ENCODE measurements around the gene MCOLN1. TPM values are rescaled to one million over a fixed set of nuclear protein-coding genes. Genes with fewer than 3 reads are reported as not detected.
A peak's percentile ranks its signal among the peaks of the same experiment; 100 is the strongest.

Gene MCOLN1
- total and polyA plus RNA-seq, 2 of the 8 experiments (the other 6 are each of a cell fraction or from before 2014, with no cell fraction given): 19.1 to 40.0 TPM

DNA sequence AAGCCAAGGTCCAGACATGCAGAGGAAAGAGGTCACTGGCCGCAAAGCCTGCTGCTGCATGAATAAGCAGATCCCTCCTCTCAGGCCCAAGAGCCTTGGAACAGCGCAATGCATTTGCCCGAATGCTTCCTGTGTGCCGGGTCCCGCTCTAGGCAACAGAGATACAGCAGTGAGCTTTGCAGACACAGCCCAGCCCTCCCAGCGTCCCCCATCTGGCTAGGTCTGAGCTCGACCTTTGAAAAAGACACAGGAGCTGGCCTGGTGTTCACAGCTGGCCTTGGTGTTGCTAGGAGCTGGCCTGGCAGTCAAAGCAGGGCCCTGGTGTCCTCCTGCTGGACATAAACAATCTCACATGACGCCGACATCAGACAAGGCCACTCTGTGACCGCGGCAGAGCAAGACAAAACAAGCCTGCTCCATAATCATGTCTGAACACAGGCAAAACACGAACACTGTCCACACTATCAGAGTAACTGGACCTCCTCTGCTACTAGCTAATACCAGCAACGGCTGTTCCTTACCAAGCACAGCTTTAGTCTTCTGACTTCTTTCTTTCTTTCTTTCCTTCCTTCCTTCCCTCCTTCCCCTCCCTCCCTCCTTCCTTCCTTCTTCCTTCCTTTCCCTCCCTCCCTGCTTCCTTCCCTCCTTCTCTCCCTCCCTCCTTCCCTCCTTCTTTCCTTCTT, 27.9 kb upstream of the MCOLN1 start:
- Histone ChIP-seq H3K79me2 (ENCODE audit: control insufficient read depth in 1 of 2, insufficient read depth in 2 of 2, low read length in 2 of 2) (no peaks in the 10 kb centered on the region), H2AFZ (ENCODE audit: low read length) (peak overlapping the region; percentile 50; the same call in 1 of the 2 replicates), H2BK120ac (replicated peaks; ENCODE audit: low read depth, low read length) (no peak overlapping the region), H4K8ac (ENCODE audit: extremely low read depth, insufficient read depth, low read length) (no peak overlapping the region; the same call in 1 of the 2 replicates), H3K4me2 (ENCODE audit: insufficient read depth in 1 of 2, low read depth in 2 of 2, low read length in 2 of 2) (no peak overlapping the region), H3K27me3 (replicated peaks in 1 of 4; ENCODE audit: control insufficient read depth in 3 of 4, extremely low read depth in 1 of 4, insufficient read depth in 3 of 4, low read length in 3 of 4) (peaks cover 0 to 3% (median 2%) of the 10 kb centered on the region in 4 experiments; a peak in 3 of 7 replicates), H3K9me3 (ENCODE audit: insufficient read depth in 2 of 2, low read depth in 1 of 2, low read length in 1 of 2) (no peaks in the 10 kb centered on the region), H3K4ac (replicated peaks; ENCODE audit: insufficient read length, low read depth, low read length) (no peak overlapping the region), H4K5ac (ENCODE audit: insufficient read length, low read depth, low read length) (no peak overlapping the region), H3K4me3 (ENCODE audit: extremely low read depth in 1 of 4, insufficient read depth in 2 of 4, low read depth in 3 of 4, low read length in 4 of 4) (no peak overlapping the region), H3K18ac (ENCODE audit: extremely low read depth, low read length) (no peak overlapping the region), H4K20me1 (replicated peaks in 1 of 2; ENCODE audit: control insufficient read depth in 1 of 2, insufficient read depth in 2 of 2, low read length in 2 of 2) (no peaks in the 10 kb centered on the region), H3K14ac (ENCODE audit: insufficient read length) (no peak overlapping the region), H2BK20ac (ENCODE audit: low read length) (no peak overlapping the region), H4K91ac (replicated peaks; ENCODE audit: insufficient read length, low read length) (no peak overlapping the region), H3K36me3 (ENCODE audit: control insufficient read depth in 2 of 4, insufficient read depth in 4 of 4, low read length in 3 of 4) (no peaks in the 10 kb centered on the region), H3K4me1 (replicated peaks in 1 of 4; ENCODE audit: control insufficient read depth in 3 of 4, insufficient read depth in 4 of 4, low read length in 3 of 4) (peaks cover 0 to under 1% (median under 1%) of the 10 kb centered on the region in 4 experiments; a peak in 3 of 7 replicates), H2AK5ac (ENCODE audit: low read depth, low read length) (peak overlapping the region; percentile 86; the same call in 1 of the 2 replicates), H3K79me1 (ENCODE audit: low read depth, low read length) (no peaks in the 10 kb centered on the region), H3K56ac (replicated peaks; ENCODE audit: insufficient read length, low read depth, low read length) (no peak overlapping the region), H3K23me2 (ENCODE audit: low read depth, low read length) (0 out of 2 replicates have a peak, but pooled peaks cover 2% of the 10 kb centered on the region), H3K23ac (ENCODE audit: insufficient read length) (no peak overlapping the region), H3K27ac (ENCODE audit: low read depth, low read length) (no peak overlapping the region), H2BK12ac (ENCODE audit: low read depth, low read length) (peak overlapping the region; percentile 92), H2BK5ac (ENCODE audit: low read depth, low read length) (peak overlapping the region; percentile 30; the same call in 1 of the 2 replicates), H3K9ac (replicated peaks in 1 of 4; ENCODE audit: extremely low read depth in 1 of 4, low read depth in 3 of 4, low read length in 3 of 4) (no peak overlapping the region), H2BK15ac (ENCODE audit: low read length) (no peak overlapping the region)
- 77% methylated on average over 13 of the region's 13 CpGs; no CpG with 5 or more reads in 1 of the 2 experiments for WGBS, 2 experiments (ENCODE audit: extremely low coverage in 1 of 2, insufficient coverage in 1 of 2, insufficient read length in 1 of 2, insufficient replicate concordance in 2 of 2, low coverage in 1 of 2, low lambda C conversion rate in 2 of 2, missing lambda C conversion rate in 1 of 2)
- DNase-seq (ENCODE audit: low read depth in 1 of 2, low spot score in 2 of 2) (no peak), FAIRE-seq (no peak)
- ChIA-PET POLR2A (ENCODE audit: partially characterized antibody) (interaction anchor here (0.6 to 1.1 kb wide), 3 partner anchors 10 to 84 kb away, joined by 3 to 4 read pairs (median 4); no protein-coding TSS in a partner anchor), CTCF (ENCODE audit: partially characterized antibody) (interaction anchor here (0.6 to 1.7 kb wide), 13 partner anchors 9 to 349 kb away, joined by 3 to 10 read pairs (median 3); no protein-coding TSS in a partner anchor)
- no peak for TF ChIP-seq MAFK (IDR thresholded peaks at IDR 0.05; ENCODE audit: low read depth, low read length)
- TF ChIP-seq, protein P1, sequence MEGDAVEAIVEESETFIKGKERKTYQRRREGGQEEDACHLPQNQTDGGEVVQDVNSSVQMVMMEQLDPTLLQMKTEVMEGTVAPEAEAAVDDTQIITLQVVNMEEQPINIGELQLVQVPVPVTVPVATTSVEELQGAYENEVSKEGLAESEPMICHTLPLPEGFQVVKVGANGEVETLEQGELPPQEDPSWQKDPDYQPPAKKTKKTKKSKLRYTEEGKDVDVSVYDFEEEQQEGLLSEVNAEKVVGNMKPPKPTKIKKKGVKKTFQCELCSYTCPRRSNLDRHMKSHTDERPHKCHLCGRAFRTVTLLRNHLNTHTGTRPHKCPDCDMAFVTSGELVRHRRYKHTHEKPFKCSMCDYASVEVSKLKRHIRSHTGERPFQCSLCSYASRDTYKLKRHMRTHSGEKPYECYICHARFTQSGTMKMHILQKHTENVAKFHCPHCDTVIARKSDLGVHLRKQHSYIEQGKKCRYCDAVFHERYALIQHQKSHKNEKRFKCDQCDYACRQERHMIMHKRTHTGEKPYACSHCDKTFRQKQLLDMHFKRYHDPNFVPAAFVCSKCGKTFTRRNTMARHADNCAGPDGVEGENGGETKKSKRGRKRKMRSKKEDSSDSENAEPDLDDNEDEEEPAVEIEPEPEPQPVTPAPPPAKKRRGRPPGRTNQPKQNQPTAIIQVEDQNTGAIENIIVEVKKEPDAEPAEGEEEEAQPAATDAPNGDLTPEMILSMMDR (IDR thresholded peaks at IDR 0.05; ENCODE audit: control extremely low read depth in 1 of 3, insufficient read depth in 1 of 3, low read depth in 1 of 3, low read length in 3 of 3): peak in 1 of 3 experiments; percentile 20; a peak in 1 of 4 replicates
- no peak for TF ChIP-seq SAP30 (IDR thresholded peaks at IDR 0.05; ENCODE audit: insufficient read depth, insufficient replicate concordance, low read length)
